B cell (primary cell): ENCODE measurements around the gene TMEM33. TPM values are rescaled to one million over a fixed set of nuclear protein-coding genes. Genes with fewer than 3 reads are reported as not detected.

ENCODE experiments used
- ATAC-seq: fragments of 200-7000 bp; cut with Tn5 transposase; one replicate; pipeline ENCODE4 v1.10.0; 2021; ENCODE audit warnings: low read depth, mild to moderate bottlenecking, moderate number of reproducible peaks, moderate library complexity
- CTCF ChIA-PET: fragments of 350-600 bp; sonication (Branson Sonifier 250); formaldehyde crosslinking; loops from one replicate; lab custom pipeline; 2021; ENCODE audit warnings: antibody characterized with exemption, inconsistent platforms; lab: Charles Lee
- POLR2A ChIA-PET: fragments of 350-600 bp; sonication (Branson Sonifier 250); formaldehyde crosslinking; loops from one replicate; lab custom pipeline; 2021; ENCODE audit warnings: antibody characterized with exemption; lab: Charles Lee
- DNase-seq: peaks from one replicate; pipeline ENCODE4 v3.0.0; 2013
- H2AFZ ChIP-seq: 2 replicates; pipeline ENCODE4 v1.6.1; 2012; ENCODE audit warnings: mild to moderate bottlenecking, low read depth, low read length; ENCODE audit not compliant: insufficient read depth, poor library complexity, severe bottlenecking
- H3K27ac ChIP-seq, 2 donors: 1 replicate in 1 of 2; 2 replicates in 1 of 2; pipeline ENCODE4 v1.5.1; 2012 to 2013; ENCODE audit warnings: low read length in 2 of 2, mild to moderate bottlenecking in 2 of 2, moderate library complexity in 1 of 2
- H3K27me3 ChIP-seq, 4 experiments: fragments of 200-600 bp in 1 of 4; sonication (generic) in 1 of 4; replicated peaks in 1 of 4; 1 replicate in 2 of 4; 2 replicates in 2 of 4; pipeline versions ENCODE4 v1.6.1 to v1.7.0; 2013 to 2016; ENCODE audit warnings: low read length in 3 of 4, mild to moderate bottlenecking in 2 of 4, mixed read lengths in 1 of 4, moderate library complexity in 1 of 4; ENCODE audit not compliant: insufficient read depth in 4 of 4, control insufficient read depth in 3 of 4; ENCODE audit errors: control extremely low read depth in 1 of 4
- H3K36me3 ChIP-seq, 2 experiments: replicated peaks in 1 of 2; 1 replicate in 1 of 2; 2 replicates in 1 of 2; pipeline versions ENCODE4 v1.6.1 to v1.7.1; 2013; ENCODE audit warnings: low read length in 1 of 2; ENCODE audit not compliant: insufficient read depth in 2 of 2, control insufficient read depth in 1 of 2; ENCODE audit errors: control extremely low read depth in 1 of 2, extremely low read depth in 1 of 2
- H3K4me1 ChIP-seq, 2 donors: fragments of 200-600 bp in 1 of 2; sonication (generic) in 1 of 2; 1 replicate in 1 of 2; 2 replicates in 1 of 2; pipeline versions ENCODE4 v1.5.1 to v1.6.1; 2013 to 2017; ENCODE audit warnings: low read length in 2 of 2; ENCODE audit not compliant: control insufficient read depth in 2 of 2, insufficient read depth in 2 of 2
- H3K4me2 ChIP-seq: replicated peaks from 2 replicates; pipeline ENCODE3; 2012; ENCODE audit warnings: mild to moderate bottlenecking, low read depth, low read length; ENCODE audit not compliant: poor library complexity, severe bottlenecking
- H3K4me3 ChIP-seq, 5 experiments: fragments of 200-600 bp in 1 of 5; sonication (generic) in 1 of 5; 1 replicate in 3 of 5; 2 replicates in 2 of 5; pipeline versions ENCODE4 v1.5.1 to v1.7.0; 2011 to 2016; ENCODE audit warnings: low read length in 4 of 5, mild to moderate bottlenecking in 4 of 5, low read depth in 2 of 5, control low read depth in 1 of 5, moderate library complexity in 1 of 5; ENCODE audit not compliant: insufficient read depth in 1 of 5; ENCODE audit errors: control extremely low read depth in 1 of 5, extremely low read depth in 1 of 5
- H3K79me2 ChIP-seq: fragments of 200-600 bp; sonication (generic); one replicate; pipeline ENCODE4 v1.6.0; 2016; ENCODE audit warnings: low read length; ENCODE audit not compliant: control insufficient read depth, insufficient read depth
- H3K9ac ChIP-seq: fragments of 200-600 bp; sonication (generic); 2 replicates; pipeline ENCODE4 v1.6.1; 2017; ENCODE audit warnings: mild to moderate bottlenecking, low read length, moderate library complexity
- H3K9me3 ChIP-seq, 3 donors: one replicate each; pipeline versions ENCODE4 v1.6.1 to v1.7.1; 2013; ENCODE audit warnings: low read length in 2 of 3; ENCODE audit not compliant: control insufficient read depth in 2 of 3, insufficient read depth in 1 of 3; ENCODE audit errors: control extremely low read depth in 1 of 3
- H4K20me1 ChIP-seq: 2 replicates; pipeline ENCODE4 v1.6.0; 2012; ENCODE audit warnings: mild to moderate bottlenecking, low read length; ENCODE audit not compliant: insufficient read depth, control insufficient read depth, poor library complexity, severe bottlenecking
- H3K27ac Mint-ChIP-seq: one replicate; pipeline ENCODE4 v1.8.0; 2021; ENCODE audit warnings: mixed read lengths
- H3K27me3 Mint-ChIP-seq: one replicate; pipeline ENCODE4 v1.8.0; 2021; ENCODE audit warnings: mixed read lengths
- H3K4me1 Mint-ChIP-seq: one replicate; pipeline ENCODE4 v1.8.0; 2021; ENCODE audit warnings: mixed read lengths
- H3K4me3 Mint-ChIP-seq: one replicate; pipeline ENCODE4 v1.8.0; 2021; ENCODE audit warnings: mixed read lengths
- H3K9me3 Mint-ChIP-seq: one replicate; pipeline ENCODE4 v1.8.0; 2022; ENCODE audit warnings: mixed read lengths; ENCODE audit not compliant: insufficient read depth
- CTCF ChIP-seq: fragments of 200-600 bp; IDR thresholded peaks from one replicate; pipeline ENCODE4 v1.8.0; 2022; ENCODE audit warnings: antibody characterized with exemption, mild to moderate bottlenecking
- EZH2 ChIP-seq: IDR thresholded peaks from 2 replicates; pipeline ENCODE4 v1.6.1; 2012; ENCODE audit warnings: borderline replicate concordance, low read depth, mild to moderate bottlenecking, moderate library complexity, low read length; ENCODE audit not compliant: insufficient read depth, poor library complexity, severe bottlenecking
- WGBS: methylation state at CpG from one replicate; pipeline ENCODE4 v1.1.5; 2013; ENCODE audit warnings: missing lambda C conversion rate; ENCODE audit not compliant: insufficient coverage; 5-methylcytosine and 5-hydroxymethylcytosine counted together
- intact Hi-C: fragments of 100-400 bp; cut with micrococcal nuclease; formaldehyde crosslinking; loops from one replicate; pipeline ENCODE4 v1.10.0; 2022
- polyA plus RNA-seq: library from polyadenylated mRNA; depleted of rRNA; stranded (reverse); fragments of >200 nt; gene quantifications from 2 replicates; pipeline ENCODE4 v1.2.3, GENCODE V29; 2012
- total RNA-seq, 2 donors: library from RNA; stranded (reverse); fragments of 120-200 nt in 1 of 2; gene quantifications; 1 replicate in 1 of 2; 2 replicates in 1 of 2; pipeline versions ENCODE4 v1.2.3 to v1.2.4, GENCODE V29; 2013 to 2022

The TMEM33 gene
- total and polyA plus RNA-seq, 2 donors (not counting 1 experiment from before 2014, with no cell fraction given) = 10.5 to 39.2 TPM

- Histone ChIP-seq H3K27me3 (no peaks in the 10 kb centered on the region), H4K20me1 (peaks cover 24% of the 10 kb centered on the region), H3K4me2 (no peak overlapping the region), H3K36me3 (peaks cover 12 to 30% of the 10 kb centered on the region in 2 experiments), H3K4me3 (no peak overlapping the region), H3K4me1 (no peaks in the 10 kb centered on the region), H3K9me3 (no peaks in the 10 kb centered on the region), H2AFZ (no peak overlapping the region), H3K27ac (no peak overlapping the region), H3K9ac (no peak overlapping the region), H3K79me2 (peaks cover 10% of the 10 kb centered on the region)
- CTCF ChIA-PET = interaction anchor here (0.5 kb wide), 1 partner anchor 573 kb away, joined by 3 read pairs; no protein-coding TSS in a partner anchor
- Mint-ChIP-seq H3K27me3 (no peaks in the 10 kb centered on the region), H3K27ac (no peak overlapping the region), H3K4me1 (peaks cover 1% of the 10 kb centered on the region), H3K4me3 (no peak overlapping the region), H3K9me3 (no peaks in the 10 kb centered on the region)
- no peak for ATAC-seq
- intact Hi-C loops = no loop called here
- POLR2A ChIA-PET = no interaction called here
- DNase-seq = no peak
- no peak for TF ChIP-seq EZH2
- no peak for TF ChIP-seq CTCF
Observed at GRCh38 chr4:41944089-41944488, 8.9 kb downstream of the TMEM33 start.

- no peak overlapping the region for H3K4me3 ChIP-seq
- ChIA-PET POLR2A (no interaction called here), CTCF (no interaction called here)
- TF ChIP-seq EZH2 = no peak
- TF ChIP-seq CTCF = no peak
- ATAC-seq (no peak), DNase-seq (no peak)
- H3K79me2 ChIP-seq = no peaks in the 10 kb centered on the region
- no peaks in the 10 kb centered on the region for H3K27me3 ChIP-seq
- no peak overlapping the region for H3K9ac ChIP-seq
- peaks cover 7% of the 10 kb centered on the region for H4K20me1 ChIP-seq
- H3K9me3 ChIP-seq = no peaks in the 10 kb centered on the region
- H2AFZ ChIP-seq = no peak overlapping the region
- no peak overlapping the region for H3K4me3 Mint-ChIP-seq
- H3K27ac ChIP-seq = no peak overlapping the region
- no peak overlapping the region for H3K27ac Mint-ChIP-seq
- 100% methylated on average over 1 of the region's 3 CpGs for WGBS
- H3K36me3 ChIP-seq = peaks cover 19 to 63% of the 10 kb centered on the region in 2 experiments
- H3K27me3 Mint-ChIP-seq = no peaks in the 10 kb centered on the region
- H3K9me3 Mint-ChIP-seq = no peaks in the 10 kb centered on the region
- H3K4me2 ChIP-seq = no peak overlapping the region
- H3K4me1 ChIP-seq = no peaks in the 10 kb centered on the region
- no peaks in the 10 kb centered on the region for H3K4me1 Mint-ChIP-seq
- intact Hi-C loops = no loop called here
Observed at GRCh38 chr4:41949531-41949930, 14.3 kb downstream of the TMEM33 start.
